Osteoblast (primary cell): ENCODE measurements around the gene DPP10. TPM values are rescaled to one million over a fixed set of nuclear protein-coding genes. Genes with fewer than 3 reads are reported as not detected.

Experiments
- DNase-seq: peaks from one replicate; pipeline ENCODE4 v3.0.0; 2011; ENCODE audit warnings: low spot score, mixed read lengths; ENCODE audit not compliant: insufficient read length; ENCODE audit errors: missing footprints
- H2AFZ ChIP-seq: 2 replicates; pipeline ENCODE4 v1.6.0; 2011; ENCODE audit warnings: mild to moderate bottlenecking, low read length
- H3K27ac ChIP-seq: 2 replicates; pipeline ENCODE4 v1.5.1; 2011; ENCODE audit warnings: mild to moderate bottlenecking, low read depth, low read length, moderate library complexity
- H3K27me3 ChIP-seq: 2 replicates; pipeline ENCODE4 v1.6.0; 2012; ENCODE audit warnings: mild to moderate bottlenecking, control low read depth, inconsistent platforms, low read length, moderate library complexity; ENCODE audit not compliant: insufficient read depth
- H3K36me3 ChIP-seq: 2 replicates; pipeline ENCODE4 v1.5.1; 2011; ENCODE audit warnings: mild to moderate bottlenecking, low read length, control low read depth, moderate library complexity; ENCODE audit not compliant: insufficient read depth
- H3K4me1 ChIP-seq: 2 replicates; pipeline ENCODE4 v1.5.1; 2011; ENCODE audit warnings: mild to moderate bottlenecking, low read length, control low read depth, moderate library complexity; ENCODE audit not compliant: insufficient read depth
- H3K4me2 ChIP-seq: 2 replicates; pipeline ENCODE4 v1.6.0; 2011; ENCODE audit warnings: mild to moderate bottlenecking, low read length; ENCODE audit not compliant: insufficient read depth
- H3K4me3 ChIP-seq: fragments of 200-600 bp; sonication (generic); 3 replicates; pipeline ENCODE4 v1.5.1; 2012; ENCODE audit warnings: mild to moderate bottlenecking, low read length, inconsistent platforms; ENCODE audit not compliant: insufficient read depth
- H3K79me2 ChIP-seq: 2 replicates; pipeline ENCODE4 v1.6.0; 2012; ENCODE audit warnings: mild to moderate bottlenecking, low read length, control low read depth, inconsistent platforms; ENCODE audit not compliant: insufficient read depth
- H3K9me3 ChIP-seq: 2 replicates; pipeline ENCODE4 v1.5.1; 2011; ENCODE audit warnings: low read depth, low read length, control low read depth
- H4K20me1 ChIP-seq: 2 replicates; pipeline ENCODE4 v1.6.0; 2012; ENCODE audit warnings: mild to moderate bottlenecking, low read length, control low read depth; ENCODE audit not compliant: insufficient read depth
- total RNA-seq: library from RNA; depleted of rRNA; stranded (reverse); fragments of >200 nt; gene quantifications from 2 replicates; pipeline ENCODE4 v1.2.3, GENCODE V29; 2012
- TF ChIP-seq, protein P1 (sequence below): IDR thresholded peaks from 2 replicates; pipeline ENCODE4 v1.5.1; 2011; ENCODE audit warnings: mild to moderate bottlenecking, low read depth, low read length, moderate library complexity; ENCODE audit errors: extremely low read depth

The DPP10 gene
- total RNA-seq, 1 donor, result not detected

DNA sequence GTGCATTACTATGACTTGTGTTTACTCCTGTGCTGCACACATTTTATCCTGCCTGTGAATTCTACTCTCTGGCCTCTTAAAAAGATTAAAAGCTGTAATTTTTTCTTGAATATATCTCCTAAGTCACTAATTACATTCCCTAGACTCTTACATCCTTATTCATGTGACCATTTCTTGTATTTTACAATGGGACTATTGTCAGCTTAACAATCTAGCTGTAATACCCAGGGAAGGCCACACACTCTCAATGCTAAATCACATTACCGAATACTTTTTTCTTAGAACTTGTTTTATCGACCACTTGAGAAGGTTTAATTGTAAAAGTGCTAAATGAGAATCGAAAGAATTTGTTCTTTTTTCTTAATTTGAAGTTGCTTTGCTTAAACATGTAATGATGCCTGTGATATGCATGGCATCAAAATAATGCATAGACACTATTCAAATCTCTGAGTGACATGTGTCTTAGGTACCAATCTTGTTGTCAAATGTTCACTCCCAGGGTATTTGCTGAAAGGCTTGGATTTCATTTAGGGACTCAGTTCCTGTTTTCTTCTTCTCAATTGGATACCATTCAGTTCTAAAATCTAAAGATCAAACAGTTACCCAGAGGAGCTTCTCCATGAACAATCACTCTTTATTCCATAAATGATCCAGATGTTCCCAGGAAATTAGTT is 498.5 kb downstream of the DPP10 start:
- H3K79me2 ChIP-seq, result no peaks in the 10 kb centered on the region
- DNase-seq, result no peak
- H2AFZ ChIP-seq, result no peak overlapping the region
- TF ChIP-seq, protein P1, sequence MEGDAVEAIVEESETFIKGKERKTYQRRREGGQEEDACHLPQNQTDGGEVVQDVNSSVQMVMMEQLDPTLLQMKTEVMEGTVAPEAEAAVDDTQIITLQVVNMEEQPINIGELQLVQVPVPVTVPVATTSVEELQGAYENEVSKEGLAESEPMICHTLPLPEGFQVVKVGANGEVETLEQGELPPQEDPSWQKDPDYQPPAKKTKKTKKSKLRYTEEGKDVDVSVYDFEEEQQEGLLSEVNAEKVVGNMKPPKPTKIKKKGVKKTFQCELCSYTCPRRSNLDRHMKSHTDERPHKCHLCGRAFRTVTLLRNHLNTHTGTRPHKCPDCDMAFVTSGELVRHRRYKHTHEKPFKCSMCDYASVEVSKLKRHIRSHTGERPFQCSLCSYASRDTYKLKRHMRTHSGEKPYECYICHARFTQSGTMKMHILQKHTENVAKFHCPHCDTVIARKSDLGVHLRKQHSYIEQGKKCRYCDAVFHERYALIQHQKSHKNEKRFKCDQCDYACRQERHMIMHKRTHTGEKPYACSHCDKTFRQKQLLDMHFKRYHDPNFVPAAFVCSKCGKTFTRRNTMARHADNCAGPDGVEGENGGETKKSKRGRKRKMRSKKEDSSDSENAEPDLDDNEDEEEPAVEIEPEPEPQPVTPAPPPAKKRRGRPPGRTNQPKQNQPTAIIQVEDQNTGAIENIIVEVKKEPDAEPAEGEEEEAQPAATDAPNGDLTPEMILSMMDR, result no peak
- no peak overlapping the region for H3K27ac ChIP-seq
- H3K4me2 ChIP-seq, result no peak overlapping the region
- H3K27me3 ChIP-seq, result no peaks in the 10 kb centered on the region
- H3K4me3 ChIP-seq, result no peak overlapping the region
- H3K36me3 ChIP-seq, result no peaks in the 10 kb centered on the region
- no peaks in the 10 kb centered on the region for H3K4me1 ChIP-seq
- H4K20me1 ChIP-seq, result no peaks in the 10 kb centered on the region
- peaks cover 4% of the 10 kb centered on the region for H3K9me3 ChIP-seq

DNA sequence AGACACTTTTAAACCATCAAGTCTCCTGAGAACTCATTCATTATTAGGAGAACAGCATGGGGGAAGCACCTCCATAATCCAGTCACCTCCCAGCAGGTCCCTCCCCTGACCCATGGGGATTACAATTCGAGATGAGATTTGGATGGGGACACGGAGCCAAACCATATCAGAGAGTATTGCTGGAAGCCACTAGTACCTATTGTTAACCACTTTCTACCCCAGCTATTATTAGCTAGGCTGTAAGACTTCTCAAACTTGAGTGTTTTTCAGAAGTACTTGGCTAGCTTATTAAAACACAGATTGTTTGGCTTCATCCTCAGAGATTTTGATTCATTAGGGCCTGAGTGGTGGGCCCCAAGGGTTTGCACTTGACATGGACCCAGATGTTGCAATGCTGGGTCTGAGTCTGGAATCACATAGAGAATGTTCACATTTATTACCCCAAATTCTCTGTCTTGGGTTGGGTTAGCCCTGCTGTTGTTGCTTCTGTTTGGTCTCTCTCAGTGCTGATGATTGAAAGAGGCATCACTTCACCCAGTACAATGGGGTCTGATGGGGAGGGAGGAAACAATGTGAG is 506.9 kb downstream of the DPP10 start:
- H3K4me1 ChIP-seq, result no peaks in the 10 kb centered on the region
- no peak for DNase-seq
- H4K20me1 ChIP-seq, result no peaks in the 10 kb centered on the region
- peaks cover 2% of the 10 kb centered on the region for H3K9me3 ChIP-seq
- H3K27ac ChIP-seq, result no peak overlapping the region
- TF ChIP-seq, protein P1, result no peak
- no peaks in the 10 kb centered on the region for H3K79me2 ChIP-seq
- no peak overlapping the region for H2AFZ ChIP-seq
- no peak overlapping the region for H3K4me2 ChIP-seq
- H3K27me3 ChIP-seq, result no peaks in the 10 kb centered on the region
- no peak overlapping the region for H3K4me3 ChIP-seq
- no peaks in the 10 kb centered on the region for H3K36me3 ChIP-seq

DNA sequence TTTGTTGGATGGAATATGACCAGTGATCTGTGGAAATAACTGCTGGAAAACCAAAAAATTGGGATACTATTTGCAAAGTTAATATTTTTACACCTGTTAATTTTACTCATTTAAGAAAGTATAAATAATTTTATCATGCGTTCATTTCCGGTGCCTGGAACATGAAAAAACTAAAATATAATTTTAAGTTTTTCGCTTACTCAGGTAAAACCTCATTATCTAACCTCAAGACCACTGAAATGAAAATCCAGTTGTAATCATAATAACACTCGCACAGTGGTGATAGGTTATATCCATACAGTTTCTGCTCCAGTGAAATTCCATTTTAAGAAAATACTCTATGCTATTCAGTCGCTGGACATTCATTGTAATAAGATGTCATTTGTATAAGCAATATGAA is 517.9 kb downstream of the DPP10 start:
- H4K20me1 ChIP-seq, result no peaks in the 10 kb centered on the region
- no peak for DNase-seq

DNA sequence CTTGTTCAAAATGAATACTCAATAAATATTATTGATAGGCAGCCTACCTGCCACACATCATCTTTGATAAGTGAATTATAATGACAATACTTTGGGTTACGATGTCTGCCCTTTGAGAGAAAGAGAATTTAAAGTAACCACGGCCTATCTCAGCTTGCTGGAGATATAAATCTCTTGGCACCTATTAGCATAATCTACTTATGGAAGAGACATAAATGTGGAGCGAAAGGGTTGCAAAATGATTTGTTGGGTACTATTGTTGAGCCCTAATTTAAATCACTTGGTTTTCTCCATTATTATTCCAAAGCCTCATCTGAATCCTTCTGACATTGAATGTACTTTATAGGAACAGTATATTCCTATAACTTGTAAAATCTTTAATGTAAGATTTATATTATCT is 520.1 kb downstream of the DPP10 start:
- H3K79me2 ChIP-seq, result no peaks in the 10 kb centered on the region
- H3K4me2 ChIP-seq, result no peak overlapping the region
- no peak overlapping the region for H2AFZ ChIP-seq
- no peak overlapping the region for H3K4me3 ChIP-seq
- no peaks in the 10 kb centered on the region for H4K20me1 ChIP-seq
- TF ChIP-seq, protein P1, result no peak
- no peaks in the 10 kb centered on the region for H3K36me3 ChIP-seq
- no peak for DNase-seq
- no peaks in the 10 kb centered on the region for H3K4me1 ChIP-seq
- H3K27me3 ChIP-seq, result no peaks in the 10 kb centered on the region
- no peak overlapping the region for H3K27ac ChIP-seq
- no peaks in the 10 kb centered on the region for H3K9me3 ChIP-seq

More for the DNA sequence above, 517.9 kb downstream of the DPP10 start:
- TF ChIP-seq, protein P1, result no peak
- no peak overlapping the region for H3K4me2 ChIP-seq
- no peaks in the 10 kb centered on the region for H3K4me1 ChIP-seq
- no peak overlapping the region for H3K4me3 ChIP-seq
- no peaks in the 10 kb centered on the region for H3K36me3 ChIP-seq
- H3K27me3 ChIP-seq, result no peaks in the 10 kb centered on the region
- H3K9me3 ChIP-seq, result no peaks in the 10 kb centered on the region
- no peaks in the 10 kb centered on the region for H3K79me2 ChIP-seq
- H3K27ac ChIP-seq, result no peak overlapping the region
- H2AFZ ChIP-seq, result no peak overlapping the region
